Suprapubic skin (tissue), 4 donors: ENCODE data around the gene PRRT4. TPM values are rescaled to one million over a fixed set of nuclear protein-coding genes. Genes with fewer than 3 reads are reported as not detected.

Experiments
- DNase-seq, 2 donors: peaks; one replicate each; pipeline ENCODE4 v3.0.0-alpha.2; 2019; ENCODE audit warnings: low spot score in 2 of 2
- H3K27ac ChIP-seq: fragments of 200-600 bp; sonication (generic); one replicate; pipeline ENCODE4 v1.5.1; 2019
- H3K27me3 ChIP-seq: fragments of 200-600 bp; sonication (generic); one replicate; pipeline ENCODE4 v1.5.1; 2019
- H3K36me3 ChIP-seq: fragments of 200-600 bp; sonication (generic); one replicate; pipeline ENCODE4 v1.5.1; 2019
- H3K4me1 ChIP-seq: fragments of 200-600 bp; sonication (generic); one replicate; pipeline ENCODE4 v1.5.1; 2019
- H3K4me3 ChIP-seq: fragments of 200-600 bp; sonication (generic); one replicate; pipeline ENCODE4 v1.5.1; 2019; ENCODE audit warnings: mild to moderate bottlenecking
- H3K9me3 ChIP-seq: fragments of 200-600 bp; sonication (generic); one replicate; pipeline ENCODE4 v1.5.1; 2019
- EP300 ChIP-seq: sonication (generic); formaldehyde crosslinking; IDR thresholded peaks from one replicate; pipeline ENCODE4 v1.6.1; 2017; ENCODE audit warnings: antibody characterized with exemption
- POLR2A ChIP-seq, 2 donors: fragments of 450-650 bp; IDR thresholded peaks; one replicate each; pipeline ENCODE4 v1.6.1; 2017; ENCODE audit warnings: antibody characterized with exemption in 2 of 2, mild to moderate bottlenecking in 2 of 2, moderate library complexity in 2 of 2
- POLR2AphosphoS5 ChIP-seq, 3 donors: sonication (generic); formaldehyde crosslinking; IDR thresholded peaks; one replicate each; pipeline ENCODE4 v1.6.1; 2017; ENCODE audit warnings: antibody characterized with exemption in 3 of 3
- WGBS: methylation state at CpG from one replicate; pipeline ENCODE4 v1.1.5; 2018; 5-methylcytosine and 5-hydroxymethylcytosine counted together
- total RNA-seq, 4 donors: library from RNA; depleted of rRNA; stranded (reverse); fragments of >200 nt; gene quantifications; one replicate each; pipeline ENCODE4 v1.1.0, GENCODE V29; 2016
- TF ChIP-seq, protein P1 (sequence below), 2 donors: fragments of 200-600 bp in 1 of 2; fragments of 450-650 bp in 1 of 2; sonication (generic) in 1 of 2; IDR thresholded peaks; one replicate each; pipeline ENCODE4 v1.5.1; 2016 to 2019; ENCODE audit warnings: antibody characterized with exemption in 2 of 2, mild to moderate bottlenecking in 1 of 2, moderate library complexity in 1 of 2

The PRRT4 gene
- total RNA-seq, 4 donors from 2014 or later = 1.4 to 13.0 (median 6.4) TPM

DNA sequence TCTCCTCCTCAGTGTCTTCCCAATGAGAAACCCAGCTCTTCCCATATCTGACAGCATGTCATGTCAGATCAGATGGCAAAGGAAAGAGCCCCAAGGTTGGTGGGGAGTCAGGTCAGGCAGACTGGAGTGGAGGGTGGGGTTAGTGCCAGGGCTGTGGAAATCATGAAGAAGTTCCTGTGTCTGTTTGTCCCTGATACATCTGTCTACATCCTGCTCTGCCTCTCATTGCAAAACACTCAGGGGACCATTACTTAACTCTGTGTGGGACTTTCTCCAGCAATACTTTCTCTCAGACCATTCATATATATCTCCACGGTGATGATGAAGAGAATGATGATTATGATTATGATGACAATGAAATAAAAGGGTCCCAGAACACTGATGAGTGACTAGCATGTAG is 3.3 kb downstream of the PRRT4 start:
- H3K4me1 ChIP-seq = peaks cover 18% of the 10 kb centered on the region
- H3K36me3 ChIP-seq = no peaks in the 10 kb centered on the region
- H3K4me3 ChIP-seq = no peak overlapping the region
- 71% methylated on average over 1 of the region's 1 CpG for WGBS
- no peak for DNase-seq
- no peaks in the 10 kb centered on the region for H3K9me3 ChIP-seq
- TF ChIP-seq, protein P1, sequence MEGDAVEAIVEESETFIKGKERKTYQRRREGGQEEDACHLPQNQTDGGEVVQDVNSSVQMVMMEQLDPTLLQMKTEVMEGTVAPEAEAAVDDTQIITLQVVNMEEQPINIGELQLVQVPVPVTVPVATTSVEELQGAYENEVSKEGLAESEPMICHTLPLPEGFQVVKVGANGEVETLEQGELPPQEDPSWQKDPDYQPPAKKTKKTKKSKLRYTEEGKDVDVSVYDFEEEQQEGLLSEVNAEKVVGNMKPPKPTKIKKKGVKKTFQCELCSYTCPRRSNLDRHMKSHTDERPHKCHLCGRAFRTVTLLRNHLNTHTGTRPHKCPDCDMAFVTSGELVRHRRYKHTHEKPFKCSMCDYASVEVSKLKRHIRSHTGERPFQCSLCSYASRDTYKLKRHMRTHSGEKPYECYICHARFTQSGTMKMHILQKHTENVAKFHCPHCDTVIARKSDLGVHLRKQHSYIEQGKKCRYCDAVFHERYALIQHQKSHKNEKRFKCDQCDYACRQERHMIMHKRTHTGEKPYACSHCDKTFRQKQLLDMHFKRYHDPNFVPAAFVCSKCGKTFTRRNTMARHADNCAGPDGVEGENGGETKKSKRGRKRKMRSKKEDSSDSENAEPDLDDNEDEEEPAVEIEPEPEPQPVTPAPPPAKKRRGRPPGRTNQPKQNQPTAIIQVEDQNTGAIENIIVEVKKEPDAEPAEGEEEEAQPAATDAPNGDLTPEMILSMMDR (IDR thresholded peaks at IDR 0.05) = no peak
- no peak for TF ChIP-seq EP300
- TF ChIP-seq POLR2A (IDR thresholded peaks at IDR 0.05) = no peak
- no peak overlapping the region for H3K27ac ChIP-seq
- peaks cover 22% of the 10 kb centered on the region for H3K27me3 ChIP-seq

DNA sequence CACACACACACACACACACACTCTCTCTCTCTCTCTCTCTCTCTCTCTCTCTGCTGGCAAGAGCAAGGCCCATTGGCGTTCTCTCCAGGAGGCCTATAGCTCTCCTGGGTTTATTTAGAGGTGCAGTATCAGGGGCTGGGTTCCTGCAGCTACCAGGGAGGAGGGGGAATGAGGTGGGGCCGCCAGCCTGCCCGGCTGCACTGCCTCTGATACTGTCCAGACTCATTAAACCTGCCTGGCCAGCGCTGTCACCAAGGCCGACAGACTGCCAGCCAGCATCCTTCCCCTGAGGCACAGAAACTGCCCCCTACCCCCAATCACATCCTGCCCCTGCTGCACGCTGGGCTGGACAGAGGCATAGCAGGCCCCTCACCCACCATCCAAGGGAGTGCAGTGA is 4.3 kb downstream of the PRRT4 start:
- TF ChIP-seq POLR2A (IDR thresholded peaks at IDR 0.05) = no peak
- DNase-seq = no peak
- WGBS = 88% methylated on average over 3 of the region's 6 CpGs
- Histone ChIP-seq H3K4me3 (no peak overlapping the region), H3K9me3 (no peaks in the 10 kb centered on the region), H3K36me3 (no peaks in the 10 kb centered on the region), H3K4me1 (peaks cover 21% of the 10 kb centered on the region), H3K27ac (no peak overlapping the region), H3K27me3 (peaks cover 31% of the 10 kb centered on the region)

DNA sequence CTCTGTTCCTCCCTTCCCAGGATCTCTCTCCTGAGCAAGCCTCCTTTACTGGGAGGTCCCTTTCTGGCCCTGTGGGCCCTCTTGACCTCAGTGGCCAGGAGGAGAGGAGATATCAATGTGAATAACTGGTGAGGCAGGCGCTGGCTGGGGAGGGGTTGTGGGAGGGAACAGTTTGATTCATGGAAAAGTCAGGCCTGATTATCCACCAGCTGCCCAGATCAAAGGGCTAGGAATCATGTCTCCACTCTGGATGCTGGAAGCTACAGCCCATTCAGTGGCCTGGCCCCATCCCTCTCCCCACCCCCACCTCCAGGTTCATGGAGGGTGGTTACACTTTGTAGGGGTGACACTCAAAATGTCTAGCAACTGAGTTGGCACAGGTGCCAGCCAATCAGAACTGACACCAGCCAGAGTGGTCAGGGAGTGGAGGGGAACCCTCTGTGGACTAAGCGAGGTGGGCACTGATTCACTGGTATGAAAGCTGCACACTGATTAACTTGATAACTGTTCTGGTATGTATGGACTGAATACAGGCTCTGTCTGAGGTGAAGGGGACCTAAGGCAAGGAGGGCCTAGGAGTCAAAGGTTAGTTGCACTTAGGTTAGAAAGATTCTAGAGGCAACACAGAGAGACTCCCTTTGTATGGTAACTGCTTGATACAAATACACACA is 4.8 kb downstream of the PRRT4 start:
- Histone ChIP-seq H3K4me1 (peaks cover 22% of the 10 kb centered on the region), H3K27ac (no peak overlapping the region), H3K9me3 (no peaks in the 10 kb centered on the region), H3K27me3 (peaks cover 31% of the 10 kb centered on the region), H3K36me3 (no peaks in the 10 kb centered on the region), H3K4me3 (no peak overlapping the region)
- 78% methylated on average over 2 of the region's 2 CpGs for WGBS
- no peak for DNase-seq
- TF ChIP-seq POLR2A (IDR thresholded peaks at IDR 0.05) (no peak), EP300 (no peak), POLR2AphosphoS5 (IDR thresholded peaks at IDR 0.05) (no peak)
- TF ChIP-seq, protein P1 (IDR thresholded peaks at IDR 0.05) = no peak

DNA sequence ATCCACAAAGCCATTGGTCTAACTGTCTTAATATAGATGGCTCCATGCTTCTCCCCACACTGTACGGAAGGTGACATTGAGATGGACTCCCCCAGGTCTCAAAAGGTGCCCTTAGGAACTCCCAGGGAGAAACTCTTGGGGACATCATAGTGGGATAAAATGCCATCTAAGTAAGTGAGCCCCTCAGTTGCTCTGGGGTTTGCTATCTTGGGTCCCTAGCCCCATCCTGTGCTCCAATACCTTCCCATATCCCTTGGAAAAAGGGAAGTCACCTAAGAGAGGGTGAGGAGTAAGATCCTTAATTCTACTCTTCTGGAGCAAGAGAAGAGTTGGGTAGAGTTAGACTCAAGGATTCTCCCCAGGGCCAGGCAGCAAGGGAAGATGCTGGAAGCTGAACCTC is 7.9 kb downstream of the PRRT4 start:
- no peak overlapping the region for H3K27ac ChIP-seq
- no peak for TF ChIP-seq EP300
- no peak for TF ChIP-seq POLR2AphosphoS5 (IDR thresholded peaks at IDR 0.05)
- TF ChIP-seq, protein P1 (IDR thresholded peaks at IDR 0.05) = no peak
- no peak for TF ChIP-seq POLR2A (IDR thresholded peaks at IDR 0.05)
- peaks cover 39% of the 10 kb centered on the region for H3K27me3 ChIP-seq
- 100% methylated on average over 1 of the region's 1 CpG for WGBS
- H3K4me3 ChIP-seq = no peak overlapping the region
- H3K9me3 ChIP-seq = no peaks in the 10 kb centered on the region
- no peaks in the 10 kb centered on the region for H3K36me3 ChIP-seq
- no peak for DNase-seq
- H3K4me1 ChIP-seq = peaks cover 18% of the 10 kb centered on the region

DNA sequence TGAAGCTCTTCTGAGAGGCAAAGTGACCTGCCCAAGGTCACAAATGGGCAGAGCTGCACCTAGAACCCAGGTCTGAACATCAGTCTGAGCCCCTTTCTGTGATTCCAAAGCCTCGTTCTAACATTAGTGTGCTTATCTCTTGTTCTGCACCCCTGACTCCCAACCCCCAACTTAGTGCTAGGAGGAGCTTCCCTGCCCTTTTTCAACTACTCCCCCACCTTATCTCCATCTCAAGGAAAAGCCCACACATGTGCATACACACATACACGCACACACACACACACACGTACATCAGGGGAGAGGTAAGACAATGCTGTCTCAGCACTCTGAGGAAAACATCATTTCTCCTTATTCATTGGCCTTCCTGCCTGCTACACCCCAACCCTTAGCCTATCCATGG is 8.3 kb downstream of the PRRT4 start:
- Histone ChIP-seq H3K4me1 (peaks cover 18% of the 10 kb centered on the region), H3K27ac (no peak overlapping the region), H3K36me3 (no peaks in the 10 kb centered on the region), H3K4me3 (no peak overlapping the region), H3K9me3 (no peaks in the 10 kb centered on the region), H3K27me3 (peaks cover 39% of the 10 kb centered on the region)
- 75% methylated on average over 3 of the region's 3 CpGs for WGBS
- no peak for DNase-seq
- TF ChIP-seq POLR2AphosphoS5 (IDR thresholded peaks at IDR 0.05) (no peak), EP300 (no peak), POLR2A (IDR thresholded peaks at IDR 0.05) (no peak)
- TF ChIP-seq, protein P1 (IDR thresholded peaks at IDR 0.05) = no peak

DNA sequence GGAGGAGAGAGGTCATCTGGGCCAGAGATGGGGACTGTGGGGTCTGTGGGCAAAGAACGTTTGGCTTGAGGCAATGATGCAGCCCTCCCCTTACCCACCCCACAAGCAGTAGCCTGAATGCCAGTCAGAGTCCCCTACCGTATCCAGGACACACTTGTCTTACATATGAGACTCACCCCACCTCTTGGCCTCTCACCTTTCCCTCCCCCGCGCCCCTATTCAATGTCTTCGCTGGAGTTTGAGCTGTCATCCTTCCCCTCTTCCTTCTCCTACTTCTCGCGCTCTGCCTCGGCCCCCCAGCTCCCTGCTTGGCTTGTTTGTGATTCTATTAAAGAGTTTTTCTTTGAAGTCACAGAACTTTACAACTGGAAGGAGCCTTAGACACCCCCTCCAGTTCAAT is 8.9 kb downstream of the PRRT4 start:
- TF ChIP-seq, protein P1 (IDR thresholded peaks at IDR 0.05) = no peak
- TF ChIP-seq EP300 (no peak), POLR2AphosphoS5 (IDR thresholded peaks at IDR 0.05) (no peak), POLR2A (IDR thresholded peaks at IDR 0.05) (no peak)
- Histone ChIP-seq H3K4me3 (no peak overlapping the region), H3K4me1 (peaks cover 18% of the 10 kb centered on the region), H3K9me3 (no peaks in the 10 kb centered on the region), H3K27me3 (peaks cover 39% of the 10 kb centered on the region), H3K36me3 (no peaks in the 10 kb centered on the region), H3K27ac (no peak overlapping the region)
- WGBS = 81% methylated on average over 8 of the region's 8 CpGs
- no peak for DNase-seq
